BLaER1 (cell line): ENCODE results near the gene KRT79.

ENCODE experiments used
- H3K27ac ChIP-seq: shearing (Covaris generic); formaldehyde crosslinking; 2 replicates; pipeline ENCODE4 v1.8.1; 2022
- H3K27me3 ChIP-seq: shearing (Covaris generic); formaldehyde crosslinking; 2 replicates; pipeline ENCODE4 v1.8.1; 2022
- H3K36me3 ChIP-seq: shearing (Covaris generic); formaldehyde crosslinking; 2 replicates; pipeline ENCODE4 v1.8.1; 2022
- H3K4me1 ChIP-seq: shearing (Covaris generic); formaldehyde crosslinking; 2 replicates; pipeline ENCODE4 v1.8.1; 2022
- H3K4me2 ChIP-seq: shearing (Covaris generic); formaldehyde crosslinking; 2 replicates; pipeline ENCODE4 v1.8.1; 2022
- H3K4me3 ChIP-seq: shearing (Covaris generic); formaldehyde crosslinking; 2 replicates; pipeline ENCODE4 v1.8.1; 2022
- H3K9ac ChIP-seq: shearing (Covaris generic); formaldehyde crosslinking; 2 replicates; pipeline ENCODE4 v1.8.1; 2022
- H3K9me3 ChIP-seq: shearing (Covaris generic); formaldehyde crosslinking; 2 replicates; pipeline ENCODE4 v1.8.1; 2022
- H4K20me1 ChIP-seq: shearing (Covaris generic); formaldehyde crosslinking; 2 replicates; pipeline ENCODE4 v1.8.1; 2022
- Cebpa-rat ChIP-seq: shearing (Covaris generic); IDR thresholded peaks from 2 replicates; pipeline ENCODE4 v1.8.1; 2022

The KRT79 gene

GRCh38 chr12:52790427-52791270 lies 43.5 kb downstream of the KRT79 start:
- H3K9ac ChIP-seq: no peak overlapping the region
- no peaks in the 10 kb centered on the region for H3K9me3 ChIP-seq
- TF ChIP-seq Cebpa-rat: no peak
- H3K4me2 ChIP-seq: no peak overlapping the region
- H3K27me3 ChIP-seq: no peaks in the 10 kb centered on the region
- no peaks in the 10 kb centered on the region for H3K36me3 ChIP-seq
- H3K27ac ChIP-seq: no peak overlapping the region
- no peaks in the 10 kb centered on the region for H4K20me1 ChIP-seq
- H3K4me3 ChIP-seq: no peak overlapping the region
- H3K4me1 ChIP-seq: no peaks in the 10 kb centered on the region

- Histone ChIP-seq H3K27me3 (no peaks in the 10 kb centered on the region), H3K4me3 (no peak overlapping the region), H3K9ac (no peak overlapping the region), H4K20me1 (no peaks in the 10 kb centered on the region), H3K4me2 (no peak overlapping the region), H3K4me1 (no peaks in the 10 kb centered on the region), H3K9me3 (no peaks in the 10 kb centered on the region), H3K36me3 (no peaks in the 10 kb centered on the region), H3K27ac (no peak overlapping the region)
- TF ChIP-seq Cebpa-rat: no peak
Measured at GRCh38 chr12:52789637-52790426, 44.3 kb downstream of the KRT79 start.

DNA sequence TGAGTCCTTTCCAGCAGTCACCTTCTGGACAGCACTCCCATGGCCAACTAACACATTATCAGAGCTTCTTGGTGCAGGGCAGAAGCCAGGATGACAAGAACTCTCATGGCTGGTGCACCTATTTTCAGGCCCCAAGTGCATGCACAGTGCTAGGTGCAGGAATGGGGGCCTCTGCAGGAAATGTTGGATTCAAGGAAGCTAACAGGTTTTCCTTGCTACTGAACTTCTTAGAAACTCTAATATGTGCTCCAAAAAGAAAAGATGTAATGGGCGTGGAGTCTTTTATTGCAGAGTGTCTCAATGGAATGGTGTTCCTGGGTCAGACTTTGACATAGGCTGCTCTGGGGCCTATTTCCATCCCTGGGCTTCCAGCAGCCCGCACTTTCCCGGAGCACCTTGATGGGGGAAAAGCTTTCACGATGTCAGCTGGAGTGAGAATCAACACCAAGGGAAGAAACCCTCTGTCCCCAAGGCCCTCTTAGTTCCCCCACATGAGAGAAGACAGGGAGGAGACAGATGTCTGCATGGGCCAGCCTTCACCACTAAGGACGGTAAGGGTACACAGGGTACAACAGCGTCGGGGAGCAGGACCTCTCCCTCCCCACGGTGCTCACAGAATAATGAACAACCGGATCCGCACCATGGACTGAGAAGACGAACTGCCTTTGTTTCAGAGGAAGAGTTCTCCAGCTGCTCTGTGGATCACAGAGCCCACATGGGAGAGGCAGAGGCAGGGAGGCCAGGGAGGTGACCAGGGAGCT lies 45.1 kb downstream of the KRT79 start:
- H3K9me3 ChIP-seq: no peaks in the 10 kb centered on the region
- H3K4me1 ChIP-seq: no peaks in the 10 kb centered on the region
- H3K27ac ChIP-seq: no peak overlapping the region
- H3K4me2 ChIP-seq: no peak overlapping the region
- no peaks in the 10 kb centered on the region for H4K20me1 ChIP-seq
- no peak overlapping the region for H3K4me3 ChIP-seq
- no peak overlapping the region for H3K9ac ChIP-seq
- TF ChIP-seq Cebpa-rat: no peak
- no peaks in the 10 kb centered on the region for H3K27me3 ChIP-seq
- no peaks in the 10 kb centered on the region for H3K36me3 ChIP-seq

DNA sequence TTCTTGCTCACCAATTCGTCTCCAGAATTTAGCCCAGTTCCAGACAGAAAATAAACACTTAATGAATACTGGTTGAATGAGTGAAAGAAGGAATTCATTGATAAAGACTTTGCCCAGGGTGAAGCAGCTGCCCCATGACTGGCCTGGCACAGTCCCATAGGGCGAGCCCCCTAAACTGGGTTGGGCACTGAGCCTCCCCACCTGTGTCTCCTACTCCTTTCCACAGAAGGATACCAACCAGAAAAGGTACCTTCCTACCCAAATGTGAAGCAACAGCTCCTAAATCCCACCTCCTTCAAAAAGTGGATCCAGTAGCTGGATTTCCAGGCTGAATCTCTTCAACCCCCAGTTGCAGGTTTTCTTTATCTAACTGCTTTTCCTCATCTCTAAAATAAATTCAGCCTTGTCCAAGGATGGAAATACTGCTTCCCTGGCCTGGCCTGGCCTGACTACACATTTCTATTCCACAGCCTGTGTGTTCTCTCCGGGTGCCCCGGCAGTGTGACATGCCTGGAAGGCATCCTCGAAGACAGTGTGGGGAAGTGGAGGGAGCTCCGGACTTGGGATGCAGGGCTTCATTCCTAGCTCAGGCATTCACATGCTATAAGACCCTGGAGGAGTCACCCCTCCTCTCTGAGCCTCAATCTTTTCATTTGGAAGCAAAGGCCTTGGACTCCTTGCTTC lies 45.8 kb downstream of the KRT79 start:
- H3K4me3 ChIP-seq: no peak overlapping the region
- TF ChIP-seq Cebpa-rat: no peak
- H3K9ac ChIP-seq: no peak overlapping the region
- no peaks in the 10 kb centered on the region for H4K20me1 ChIP-seq
- H3K9me3 ChIP-seq: no peaks in the 10 kb centered on the region
- H3K4me1 ChIP-seq: no peaks in the 10 kb centered on the region
- H3K4me2 ChIP-seq: no peak overlapping the region
- H3K27me3 ChIP-seq: no peaks in the 10 kb centered on the region
- no peak overlapping the region for H3K27ac ChIP-seq
- no peaks in the 10 kb centered on the region for H3K36me3 ChIP-seq

DNA sequence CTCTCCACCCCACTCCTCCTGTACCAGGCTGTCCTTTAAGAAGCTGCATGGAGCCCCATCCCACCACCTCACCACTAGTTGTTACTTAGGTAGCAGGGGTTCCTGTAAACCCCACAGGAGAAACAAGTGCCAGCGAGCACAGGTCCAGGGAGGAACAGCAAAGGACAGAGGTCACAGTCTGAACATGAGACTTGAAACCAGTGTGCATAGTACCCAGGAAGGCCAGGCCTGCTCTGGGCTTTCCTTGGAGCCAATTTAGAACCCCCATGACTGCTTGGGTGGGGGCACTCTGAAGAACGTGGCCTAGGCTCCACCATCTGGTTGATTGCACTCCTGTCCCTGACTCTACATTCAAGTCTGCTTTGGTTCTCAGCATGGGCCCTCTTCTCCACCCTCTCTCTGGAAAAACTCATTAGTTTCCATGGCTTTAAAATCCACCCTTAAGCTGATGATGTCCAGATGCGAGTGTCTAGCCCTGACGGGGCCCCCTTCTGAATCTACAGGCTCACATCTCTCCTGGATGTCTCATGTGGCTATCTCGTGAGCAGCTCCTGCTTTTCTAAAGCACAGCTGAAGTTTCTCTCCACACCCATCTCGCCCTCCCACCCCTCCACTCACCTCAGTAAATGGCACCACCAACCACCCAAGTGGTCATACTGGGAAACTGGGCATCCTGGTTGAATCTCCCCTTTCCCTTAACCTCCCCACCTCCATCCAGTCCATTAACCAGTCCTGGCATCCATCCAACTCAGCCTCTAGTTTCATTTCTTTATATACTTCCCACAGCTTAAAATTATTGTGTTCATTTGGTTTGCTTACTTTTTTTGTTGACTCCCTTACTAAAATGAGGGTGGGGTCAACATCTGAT lies 46.6 kb downstream of the KRT79 start:
- Histone ChIP-seq H3K4me1 (no peaks in the 10 kb centered on the region), H3K9ac (no peak overlapping the region), H3K9me3 (no peaks in the 10 kb centered on the region), H4K20me1 (no peaks in the 10 kb centered on the region), H3K4me3 (no peak overlapping the region), H3K27ac (no peak overlapping the region), H3K36me3 (no peaks in the 10 kb centered on the region), H3K4me2 (no peak overlapping the region), H3K27me3 (no peaks in the 10 kb centered on the region)
- TF ChIP-seq Cebpa-rat: no peak

DNA sequence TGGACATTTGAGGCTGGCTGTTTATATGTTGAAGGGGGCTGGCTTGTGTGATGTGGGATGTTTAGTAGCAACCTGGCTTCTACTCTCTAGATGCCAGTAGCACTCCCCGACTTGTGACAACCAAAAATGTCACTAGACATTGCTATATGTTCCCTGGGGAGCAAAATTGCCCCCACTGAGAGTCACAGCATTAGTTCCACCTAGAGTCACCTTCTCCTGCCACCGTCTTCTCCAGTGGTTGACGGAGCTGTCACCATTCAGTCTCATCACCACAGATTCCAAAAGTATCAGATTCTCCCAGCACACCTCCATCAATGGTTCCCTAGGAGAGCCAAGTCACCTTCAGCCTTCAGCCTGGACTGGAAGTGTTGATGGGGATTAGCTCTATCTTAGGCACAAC lies 49.2 kb downstream of the KRT79 start:
- Histone ChIP-seq H3K4me3 (no peak overlapping the region), H3K4me2 (no peak overlapping the region), H4K20me1 (no peaks in the 10 kb centered on the region), H3K4me1 (no peaks in the 10 kb centered on the region), H3K9ac (no peak overlapping the region), H3K9me3 (no peaks in the 10 kb centered on the region), H3K27me3 (no peaks in the 10 kb centered on the region), H3K27ac (no peak overlapping the region), H3K36me3 (no peaks in the 10 kb centered on the region)
- TF ChIP-seq Cebpa-rat: no peak

DNA sequence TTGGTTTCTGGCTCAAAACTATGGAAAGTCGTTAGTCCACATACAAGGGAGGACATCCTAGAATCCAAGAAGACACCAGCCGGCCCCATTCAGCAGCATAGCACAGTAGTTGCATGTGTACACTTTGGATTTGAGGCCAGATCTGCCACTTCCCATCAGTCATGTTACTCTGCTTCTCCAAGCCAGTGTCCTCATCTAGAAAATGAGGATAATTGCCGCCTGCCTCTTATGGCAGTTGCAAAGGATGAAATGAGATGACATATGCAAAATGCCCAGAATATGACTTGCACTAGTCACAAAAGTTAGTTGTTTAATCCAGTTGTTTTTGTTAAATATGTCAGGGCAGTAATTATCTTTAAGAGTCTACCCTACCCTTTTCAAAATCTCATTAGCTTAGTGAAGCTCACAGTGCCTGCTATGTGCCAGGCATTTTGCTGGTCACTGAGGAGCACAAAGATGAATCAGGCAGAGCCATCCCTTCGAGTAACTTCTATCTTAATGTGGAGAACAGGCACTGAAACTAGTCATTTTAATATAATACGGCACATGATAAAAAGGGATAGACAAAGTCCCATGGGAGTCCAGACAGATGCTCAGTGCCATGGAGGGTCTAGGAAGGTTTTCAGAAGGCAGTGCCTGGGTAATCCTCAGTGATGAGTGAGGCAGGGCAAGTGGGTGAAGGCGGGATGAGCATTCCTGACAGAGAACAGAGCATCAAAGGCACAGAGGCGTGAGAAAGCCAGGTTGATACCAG lies 50.4 kb downstream of the KRT79 start:
- no peak overlapping the region for H3K27ac ChIP-seq
- no peaks in the 10 kb centered on the region for H3K36me3 ChIP-seq
- no peaks in the 10 kb centered on the region for H3K9me3 ChIP-seq
- no peak for TF ChIP-seq Cebpa-rat
- H3K4me3 ChIP-seq: no peak overlapping the region
- H3K4me1 ChIP-seq: no peaks in the 10 kb centered on the region
- H4K20me1 ChIP-seq: no peaks in the 10 kb centered on the region
- H3K4me2 ChIP-seq: no peak overlapping the region
- H3K9ac ChIP-seq: no peak overlapping the region
- H3K27me3 ChIP-seq: no peaks in the 10 kb centered on the region

DNA sequence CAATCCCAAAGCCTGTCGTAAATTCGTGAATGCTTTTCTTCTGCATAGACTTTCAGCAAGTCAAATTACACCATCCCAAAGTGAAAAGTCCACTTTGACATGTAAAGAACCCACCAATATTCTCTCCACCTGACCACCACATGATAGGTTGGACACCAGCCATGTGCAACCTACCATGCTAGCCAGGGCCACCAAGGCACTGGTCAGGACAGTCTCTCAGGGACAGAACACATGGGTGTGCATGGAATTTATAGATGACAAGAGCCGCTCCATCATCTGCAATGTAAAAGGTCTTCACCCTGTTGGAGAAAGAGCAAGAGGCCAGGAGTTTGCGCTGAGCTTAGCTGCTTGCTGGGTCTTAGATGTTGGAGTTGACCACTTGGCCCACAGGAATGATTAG lies 51.6 kb downstream of the KRT79 start:
- H3K36me3 ChIP-seq: no peaks in the 10 kb centered on the region
- no peaks in the 10 kb centered on the region for H3K9me3 ChIP-seq
- H3K4me3 ChIP-seq: no peak overlapping the region
- H3K9ac ChIP-seq: no peak overlapping the region
- no peak overlapping the region for H3K27ac ChIP-seq
- no peaks in the 10 kb centered on the region for H4K20me1 ChIP-seq
- H3K27me3 ChIP-seq: no peaks in the 10 kb centered on the region
- H3K4me2 ChIP-seq: no peak overlapping the region
- TF ChIP-seq Cebpa-rat: no peak
- no peaks in the 10 kb centered on the region for H3K4me1 ChIP-seq
